ENCODE measurements around the gene PDE3A. TPM values are rescaled to one million over a fixed set of nuclear protein-coding genes. Genes with fewer than 3 reads are reported as not detected.

Gene PDE3A
- polyA plus RNA-seq, 1 of the 3 experiments (the other 2 are of a cell fraction) = 0.67 TPM

DNA sequence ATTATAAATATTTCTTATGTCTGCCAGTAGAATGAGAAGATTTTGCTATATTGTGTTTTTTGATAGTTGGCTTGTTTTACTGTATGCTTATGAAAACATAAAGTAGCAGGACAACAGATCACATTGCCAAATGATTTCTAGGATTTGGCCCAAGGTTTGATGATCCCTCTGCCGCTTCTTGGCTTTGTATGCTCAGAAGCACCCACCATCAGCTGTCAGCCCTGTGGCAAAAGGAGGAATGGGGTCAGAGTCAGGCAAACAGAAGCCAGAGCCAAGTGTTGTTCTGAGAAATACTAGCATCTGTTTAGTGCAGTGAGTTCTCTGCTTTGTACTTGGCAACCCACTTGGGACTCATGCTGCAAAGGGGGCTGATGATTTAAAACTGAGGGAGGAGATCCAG lies 152.2 kb downstream of the PDE3A start:
- Histone ChIP-seq H3F3A (replicated peaks; ENCODE audit: insufficient read depth) (peaks cover 22% of the 10 kb centered on the region), H3K36me3 (replicated peaks in 1 of 2; ENCODE audit: control insufficient read depth in 1 of 2, insufficient read depth in 2 of 2, low read length in 1 of 2) (peaks cover 0 to 4% of the 10 kb centered on the region in 2 experiments), H3K4me2 (no peak overlapping the region), H3K4me1 (ENCODE audit: control insufficient read depth in 1 of 2, insufficient read depth in 2 of 2, low read depth in 1 of 2, low read length in 1 of 2) (peaks cover 0 to 3% of the 10 kb centered on the region in 2 experiments; a peak in 2 of 4 replicates), H3K9ac (no peak overlapping the region), H3K4me3 (ENCODE audit: low read depth in 2 of 2, low read length in 1 of 2) (no peak overlapping the region), H3K27me3 (ENCODE audit: insufficient read depth) (no peaks in the 10 kb centered on the region), H3K9me2 (no peaks in the 10 kb centered on the region), H3K9me3 (no peaks in the 10 kb centered on the region), H3K79me2 (ENCODE audit: insufficient read depth) (peaks cover 17% of the 10 kb centered on the region), H4K20me1 (ENCODE audit: insufficient read depth) (no peaks in the 10 kb centered on the region), H2AFZ (ENCODE audit: low read depth) (no peak overlapping the region), H3K27ac (ENCODE audit: low read depth in 2 of 2, low read length in 1 of 2) (peak overlapping the region in 1 of 2 experiments; percentile 34; a peak in 1 of 4 replicates)
- TF ChIP-seq EP300 (IDR thresholded peaks at IDR 0.05; ENCODE audit: borderline replicate concordance in 1 of 2, low read depth in 1 of 2, low read length in 1 of 2) = no peak
- no peak for TF ChIP-seq TEAD4 (IDR thresholded peaks at IDR 0.05; ENCODE audit: borderline replicate concordance, insufficient read depth)
- TF ChIP-seq FOXJ3 (CRISPR knock-in tag; IDR thresholded peaks at IDR 0.05) = no peak
- no peak for TF ChIP-seq TAF1 (IDR thresholded peaks at IDR 0.05; ENCODE audit: borderline replicate concordance, low read depth, low read length)
- TF ChIP-seq CHD2 (IDR thresholded peaks at IDR 0.05; ENCODE audit: low read length, partially characterized antibody) = no peak
- TF ChIP-seq, protein P1, sequence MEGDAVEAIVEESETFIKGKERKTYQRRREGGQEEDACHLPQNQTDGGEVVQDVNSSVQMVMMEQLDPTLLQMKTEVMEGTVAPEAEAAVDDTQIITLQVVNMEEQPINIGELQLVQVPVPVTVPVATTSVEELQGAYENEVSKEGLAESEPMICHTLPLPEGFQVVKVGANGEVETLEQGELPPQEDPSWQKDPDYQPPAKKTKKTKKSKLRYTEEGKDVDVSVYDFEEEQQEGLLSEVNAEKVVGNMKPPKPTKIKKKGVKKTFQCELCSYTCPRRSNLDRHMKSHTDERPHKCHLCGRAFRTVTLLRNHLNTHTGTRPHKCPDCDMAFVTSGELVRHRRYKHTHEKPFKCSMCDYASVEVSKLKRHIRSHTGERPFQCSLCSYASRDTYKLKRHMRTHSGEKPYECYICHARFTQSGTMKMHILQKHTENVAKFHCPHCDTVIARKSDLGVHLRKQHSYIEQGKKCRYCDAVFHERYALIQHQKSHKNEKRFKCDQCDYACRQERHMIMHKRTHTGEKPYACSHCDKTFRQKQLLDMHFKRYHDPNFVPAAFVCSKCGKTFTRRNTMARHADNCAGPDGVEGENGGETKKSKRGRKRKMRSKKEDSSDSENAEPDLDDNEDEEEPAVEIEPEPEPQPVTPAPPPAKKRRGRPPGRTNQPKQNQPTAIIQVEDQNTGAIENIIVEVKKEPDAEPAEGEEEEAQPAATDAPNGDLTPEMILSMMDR (IDR thresholded peaks at IDR 0.05) = no peak
- TF ChIP-seq TCF12 (IDR thresholded peaks at IDR 0.05) = no peak
- TF ChIP-seq RFX5 (IDR thresholded peaks at IDR 0.05; ENCODE audit: low read length) = no peak
- no peak for TF ChIP-seq YY1 (IDR thresholded peaks at IDR 0.05; ENCODE audit: low read depth)
- ChIA-PET CTCF (interaction anchor here (0.6 kb wide), 1 partner anchor 81 kb away, joined by 4 read pairs; no protein-coding TSS in a partner anchor), POLR2A (interaction anchor here (1.1 kb wide), 1 partner anchor 12 kb away, joined by 4 read pairs; no protein-coding TSS in a partner anchor)
- DNase-seq = no peak
- 90% methylated on average over 1 of the region's 1 CpG for WGBS (ENCODE audit: low lambda C conversion rate)

DNA sequence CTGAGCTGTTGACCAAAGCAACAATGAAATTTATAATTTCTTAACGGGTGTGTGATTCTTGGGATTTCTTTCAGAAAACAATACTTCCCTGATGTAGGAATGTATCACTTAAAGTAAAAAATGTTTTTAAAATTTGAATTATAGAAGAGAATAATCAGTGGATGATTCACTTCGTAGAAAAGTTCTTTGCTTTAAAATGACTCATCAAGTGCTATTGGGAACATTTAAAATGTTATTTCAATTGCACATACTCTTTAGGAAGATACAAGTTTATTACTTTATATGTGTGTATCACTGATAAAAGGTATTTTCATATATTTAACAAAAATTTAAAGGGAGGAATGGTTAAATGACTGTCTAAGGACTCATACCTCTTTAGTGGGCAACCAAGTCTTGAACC lies 155.3 kb downstream of the PDE3A start:
- H3K27ac ChIP-seq (ENCODE audit: low read depth in 2 of 2, low read length in 1 of 2) = peak overlapping the region in 1 of 2 experiments; percentile 87; a peak in 3 of 4 replicates
- no peak overlapping the region; the same call in 1 of the 2 replicates for H2AFZ ChIP-seq (ENCODE audit: low read depth)
- H3F3A ChIP-seq (replicated peaks; ENCODE audit: insufficient read depth) = peaks cover 22% of the 10 kb centered on the region
- H3K4me2 ChIP-seq = peak overlapping the region; percentile 52; the same call in 1 of the 2 replicates
- ChIA-PET POLR2A (no interaction called here), CTCF (interaction anchor here (2.3 kb wide), 1 partner anchor 25 kb away, joined by 6 read pairs; no protein-coding TSS in a partner anchor)
- peaks cover 0 to 3% of the 10 kb centered on the region in 2 experiments; a peak in 2 of 4 replicates for H3K4me1 ChIP-seq (ENCODE audit: control insufficient read depth in 1 of 2, insufficient read depth in 2 of 2, low read depth in 1 of 2, low read length in 1 of 2)
- no peak overlapping the region for H3K9ac ChIP-seq
- 47% methylated on average over 2 of the region's 2 CpGs for WGBS (ENCODE audit: low lambda C conversion rate)
- H3K79me2 ChIP-seq (ENCODE audit: insufficient read depth) = peaks cover 26% of the 10 kb centered on the region
- H3K9me2 ChIP-seq = no peaks in the 10 kb centered on the region
- TF ChIP-seq, protein P1 (IDR thresholded peaks at IDR 0.05) = no peak
- TF ChIP-seq, protein P2, sequence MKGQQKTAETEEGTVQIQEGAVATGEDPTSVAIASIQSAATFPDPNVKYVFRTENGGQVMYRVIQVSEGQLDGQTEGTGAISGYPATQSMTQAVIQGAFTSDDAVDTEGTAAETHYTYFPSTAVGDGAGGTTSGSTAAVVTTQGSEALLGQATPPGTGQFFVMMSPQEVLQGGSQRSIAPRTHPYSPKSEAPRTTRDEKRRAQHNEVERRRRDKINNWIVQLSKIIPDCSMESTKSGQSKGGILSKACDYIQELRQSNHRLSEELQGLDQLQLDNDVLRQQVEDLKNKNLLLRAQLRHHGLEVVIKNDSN (IDR thresholded peaks at IDR 0.05; ENCODE audit: borderline replicate concordance, low read depth) = no peak
- TF ChIP-seq, protein P3, sequence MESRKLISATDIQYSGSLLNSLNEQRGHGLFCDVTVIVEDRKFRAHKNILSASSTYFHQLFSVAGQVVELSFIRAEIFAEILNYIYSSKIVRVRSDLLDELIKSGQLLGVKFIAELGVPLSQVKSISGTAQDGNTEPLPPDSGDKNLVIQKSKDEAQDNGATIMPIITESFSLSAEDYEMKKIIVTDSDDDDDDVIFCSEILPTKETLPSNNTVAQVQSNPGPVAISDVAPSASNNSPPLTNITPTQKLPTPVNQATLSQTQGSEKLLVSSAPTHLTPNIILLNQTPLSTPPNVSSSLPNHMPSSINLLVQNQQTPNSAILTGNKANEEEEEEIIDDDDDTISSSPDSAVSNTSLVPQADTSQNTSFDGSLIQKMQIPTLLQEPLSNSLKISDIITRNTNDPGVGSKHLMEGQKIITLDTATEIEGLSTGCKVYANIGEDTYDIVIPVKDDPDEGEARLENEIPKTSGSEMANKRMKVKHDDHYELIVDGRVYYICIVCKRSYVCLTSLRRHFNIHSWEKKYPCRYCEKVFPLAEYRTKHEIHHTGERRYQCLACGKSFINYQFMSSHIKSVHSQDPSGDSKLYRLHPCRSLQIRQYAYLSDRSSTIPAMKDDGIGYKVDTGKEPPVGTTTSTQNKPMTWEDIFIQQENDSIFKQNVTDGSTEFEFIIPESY (IDR thresholded peaks at IDR 0.05; ENCODE audit: borderline replicate concordance, low read depth) = no peak
- TF ChIP-seq FOSL2 (IDR thresholded peaks at IDR 0.05; ENCODE audit: borderline replicate concordance, low read depth) = peak; percentile 72; the same call in 1 of the 2 replicates
- TF ChIP-seq SIN3A (IDR thresholded peaks at IDR 0.05; ENCODE audit: borderline replicate concordance, low read depth, low read length) = no peak
- no peak for TF ChIP-seq TAF1 (IDR thresholded peaks at IDR 0.05; ENCODE audit: borderline replicate concordance, low read depth, low read length)
- peak; percentile 43 for TF ChIP-seq JUND (IDR thresholded peaks at IDR 0.05)
- TF ChIP-seq RAD21 (IDR thresholded peaks at IDR 0.05; ENCODE audit: low read length) = no peak
- no peak for TF ChIP-seq CHD2 (IDR thresholded peaks at IDR 0.05; ENCODE audit: low read length, partially characterized antibody)
- TF ChIP-seq NFIC (IDR thresholded peaks at IDR 0.05; ENCODE audit: borderline replicate concordance) = no peak
- TF ChIP-seq TEAD4 (IDR thresholded peaks at IDR 0.05; ENCODE audit: borderline replicate concordance, insufficient read depth) = no peak
- TF ChIP-seq TCF12 (IDR thresholded peaks at IDR 0.05) = 0 out of 2 replicates have a peak, but pooled peaks have one; percentile 5
- no peak for TF ChIP-seq RXRA (IDR thresholded peaks at IDR 0.05; ENCODE audit: borderline replicate concordance, low read depth)
- TF ChIP-seq POLR2AphosphoS5 (IDR thresholded peaks at IDR 0.05; ENCODE audit: low read depth, low read length) = no peak
- no peak overlapping the region for H3K4me3 ChIP-seq (ENCODE audit: low read depth in 2 of 2, low read length in 1 of 2)
- no peak for DNase-seq
- H4K20me1 ChIP-seq (ENCODE audit: insufficient read depth) = no peaks in the 10 kb centered on the region
- peaks cover 0 to 4% of the 10 kb centered on the region in 2 experiments for H3K36me3 ChIP-seq (replicated peaks in 1 of 2; ENCODE audit: control insufficient read depth in 1 of 2, insufficient read depth in 2 of 2, low read length in 1 of 2)
- H3K27me3 ChIP-seq (ENCODE audit: insufficient read depth) = no peaks in the 10 kb centered on the region
- no peaks in the 10 kb centered on the region for H3K9me3 ChIP-seq

All from SK-N-SH (cell line).